C4-2B (cell line): ENCODE measurements around the gene ISL2.

Experiments used
- ZFX ChIP-seq: fragments of 450-650 bp; IDR thresholded peaks from 2 replicates; pipeline ENCODE4 v1.6.1; 2017
- TF ChIP-seq, protein P1 (sequence below): fragments of 450-650 bp; conservative IDR thresholded peaks from 2 replicates; pipeline ENCODE4 v1.5.1; 2017; ENCODE audit warnings: mild to moderate bottlenecking

DNA sequence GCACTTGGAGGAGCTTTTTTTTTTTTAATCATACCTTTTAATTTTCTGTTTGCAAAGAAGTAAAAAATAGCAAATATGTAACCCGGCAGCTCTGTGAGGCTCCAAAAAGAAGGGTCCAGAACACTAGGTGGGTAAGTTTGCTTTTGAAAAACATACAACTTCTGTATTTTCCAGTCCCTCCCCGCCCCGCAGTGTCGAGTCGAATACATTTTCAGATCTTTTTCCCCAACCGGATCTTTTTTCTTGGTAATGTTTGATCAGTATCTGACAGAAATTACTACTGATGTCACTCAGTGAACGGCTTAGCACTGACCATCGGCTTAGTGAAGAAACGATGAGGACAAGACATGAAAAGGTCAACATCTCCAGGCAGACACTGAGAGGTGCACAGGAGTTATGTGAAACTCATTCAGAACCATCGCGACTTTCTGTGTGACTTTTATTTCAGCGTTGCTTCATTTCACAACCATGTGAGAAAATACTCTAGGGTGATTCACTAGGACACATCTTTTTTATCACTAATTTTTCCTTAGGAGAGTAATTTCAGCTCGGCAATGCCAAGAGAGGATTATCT, 11.0 kb downstream of the ISL2 start:
- TF ChIP-seq, protein P1, sequence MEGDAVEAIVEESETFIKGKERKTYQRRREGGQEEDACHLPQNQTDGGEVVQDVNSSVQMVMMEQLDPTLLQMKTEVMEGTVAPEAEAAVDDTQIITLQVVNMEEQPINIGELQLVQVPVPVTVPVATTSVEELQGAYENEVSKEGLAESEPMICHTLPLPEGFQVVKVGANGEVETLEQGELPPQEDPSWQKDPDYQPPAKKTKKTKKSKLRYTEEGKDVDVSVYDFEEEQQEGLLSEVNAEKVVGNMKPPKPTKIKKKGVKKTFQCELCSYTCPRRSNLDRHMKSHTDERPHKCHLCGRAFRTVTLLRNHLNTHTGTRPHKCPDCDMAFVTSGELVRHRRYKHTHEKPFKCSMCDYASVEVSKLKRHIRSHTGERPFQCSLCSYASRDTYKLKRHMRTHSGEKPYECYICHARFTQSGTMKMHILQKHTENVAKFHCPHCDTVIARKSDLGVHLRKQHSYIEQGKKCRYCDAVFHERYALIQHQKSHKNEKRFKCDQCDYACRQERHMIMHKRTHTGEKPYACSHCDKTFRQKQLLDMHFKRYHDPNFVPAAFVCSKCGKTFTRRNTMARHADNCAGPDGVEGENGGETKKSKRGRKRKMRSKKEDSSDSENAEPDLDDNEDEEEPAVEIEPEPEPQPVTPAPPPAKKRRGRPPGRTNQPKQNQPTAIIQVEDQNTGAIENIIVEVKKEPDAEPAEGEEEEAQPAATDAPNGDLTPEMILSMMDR = no peak
- no peak for TF ChIP-seq ZFX
